GM19463 (cell line): ENCODE measurements around the gene COG5.
"Not testable (repeated sequence)": the region's sequence is repeated elsewhere in the genome, so short reads cannot be mapped to it uniquely, and the experiment has no call there.

ENCODE experiments used
- ATAC-seq: cut with Tn5 transposase; IDR thresholded peaks from one replicate; pipeline ENCODE4 v1.9.1; 2021; ENCODE audit warnings: mild to moderate bottlenecking, moderate library complexity; ENCODE audit not compliant: unreplicated experiment

The COG5 gene

GRCh38 chr7:107580716-107581383, 17.1 kb upstream of the COG5 start:
- no peak for ATAC-seq

- ATAC-seq = peak; percentile 94
These were observed 16.4 kb upstream of the COG5 start, which contains the start of gene BCAP29 for GRCh38 chr7:107579885-107580715. BCAP29 (plus strand) TSS chr7:107580246; CDS start chr7:107580773, 527 bp downstream.

- ATAC-seq = no peak
These were observed 15.8 kb upstream of the COG5 start for GRCh38 chr7:107579554-107579884.

GRCh38 chr7:107573537-107573936, 9.8 kb upstream of the COG5 start:
- ATAC-seq = no peak

GRCh38 chr7:107570298-107570697, 6.6 kb upstream of the COG5 start:
- ATAC-seq = no peak

- no peak for ATAC-seq
These were observed 1.0 kb upstream of the COG5 start for GRCh38 chr7:107564553-107565298.

- ATAC-seq = peak; percentile 45
These were observed 492 bp downstream of the COG5 start for GRCh38 chr7:107563081-107563774.

- ATAC-seq = no peak
These were observed 2.7 kb downstream of the COG5 start for GRCh38 chr7:107560898-107561516.

- no peak for ATAC-seq
These were observed 3.9 kb downstream of the COG5 start for GRCh38 chr7:107559864-107560263.

- no peak for ATAC-seq
These were observed 7.8 kb downstream of the COG5 start for GRCh38 chr7:107555893-107556292.

GRCh38 chr7:107551936-107552335, 11.8 kb downstream of the COG5 start:
- no peak for ATAC-seq

GRCh38 chr7:107544848-107545591, 18.7 kb downstream of the COG5 start:
- ATAC-seq = no peak

- no peak for ATAC-seq
These were observed 20.3 kb downstream of the COG5 start for GRCh38 chr7:107543338-107543993.

GRCh38 chr7:107538001-107538400, 25.7 kb downstream of the COG5 start:
- ATAC-seq = no peak

- not testable (repeated sequence) for ATAC-seq
These were observed 26.5 kb downstream of the COG5 start for GRCh38 chr7:107537228-107537627.

GRCh38 chr7:107534139-107534538, 29.6 kb downstream of the COG5 start:
- no peak for ATAC-seq

- ATAC-seq = no peak
These were observed 33.0 kb downstream of the COG5 start for GRCh38 chr7:107530751-107531150.

- ATAC-seq = no peak
These were observed 35.3 kb downstream of the COG5 start for GRCh38 chr7:107528461-107528860.

GRCh38 chr7:107527196-107527595, 36.5 kb downstream of the COG5 start:
- no peak for ATAC-seq
